Measurements from ENCODE around the gene LIPH.
A peak's percentile ranks its signal among the peaks of the same experiment; 100 is the strongest.

Gene LIPH

GRCh38 chr3:185560676-185561075 lies 8.3 kb upstream of the LIPH start:
- H3K27ac ChIP-seq = no peak overlapping the region
- TF ChIP-seq, protein P1, sequence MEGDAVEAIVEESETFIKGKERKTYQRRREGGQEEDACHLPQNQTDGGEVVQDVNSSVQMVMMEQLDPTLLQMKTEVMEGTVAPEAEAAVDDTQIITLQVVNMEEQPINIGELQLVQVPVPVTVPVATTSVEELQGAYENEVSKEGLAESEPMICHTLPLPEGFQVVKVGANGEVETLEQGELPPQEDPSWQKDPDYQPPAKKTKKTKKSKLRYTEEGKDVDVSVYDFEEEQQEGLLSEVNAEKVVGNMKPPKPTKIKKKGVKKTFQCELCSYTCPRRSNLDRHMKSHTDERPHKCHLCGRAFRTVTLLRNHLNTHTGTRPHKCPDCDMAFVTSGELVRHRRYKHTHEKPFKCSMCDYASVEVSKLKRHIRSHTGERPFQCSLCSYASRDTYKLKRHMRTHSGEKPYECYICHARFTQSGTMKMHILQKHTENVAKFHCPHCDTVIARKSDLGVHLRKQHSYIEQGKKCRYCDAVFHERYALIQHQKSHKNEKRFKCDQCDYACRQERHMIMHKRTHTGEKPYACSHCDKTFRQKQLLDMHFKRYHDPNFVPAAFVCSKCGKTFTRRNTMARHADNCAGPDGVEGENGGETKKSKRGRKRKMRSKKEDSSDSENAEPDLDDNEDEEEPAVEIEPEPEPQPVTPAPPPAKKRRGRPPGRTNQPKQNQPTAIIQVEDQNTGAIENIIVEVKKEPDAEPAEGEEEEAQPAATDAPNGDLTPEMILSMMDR (conservative IDR thresholded peaks at IDR 0.05) = no peak

- H3K27ac ChIP-seq = peak overlapping the region; percentile 89
- TF ChIP-seq, protein P1 (conservative IDR thresholded peaks at IDR 0.05) = no peak
Measured at GRCh38 chr3:185559706-185560090, 7.3 kb upstream of the LIPH start.

DNA sequence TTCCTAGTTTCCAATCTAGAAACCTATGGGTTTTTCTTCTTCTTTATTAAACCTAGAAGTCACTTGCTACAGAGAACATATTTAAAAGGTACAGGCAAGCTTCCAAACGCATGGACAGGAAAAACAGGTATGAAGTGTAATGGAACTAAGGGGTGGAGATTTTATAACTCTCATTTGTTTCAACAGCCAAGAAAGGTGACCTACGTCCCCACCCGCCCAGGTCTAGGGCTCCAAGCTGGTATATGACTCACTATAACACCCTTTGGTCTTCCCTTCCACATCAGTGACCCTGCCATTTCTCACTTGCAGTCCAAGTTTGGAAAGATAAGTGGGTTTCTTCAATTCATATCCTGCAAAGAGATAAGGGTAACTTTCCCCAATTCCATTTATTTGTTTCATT lies 6.0 kb upstream of the LIPH start:
- TF ChIP-seq, protein P1 (conservative IDR thresholded peaks at IDR 0.05) = no peak
- peak overlapping the region; percentile 89 for H3K27ac ChIP-seq

- peak overlapping the region; percentile 89 for H3K27ac ChIP-seq
Measured at GRCh38 chr3:185556640-185557039, 4.3 kb upstream of the LIPH start.

GRCh38 chr3:185555860-185556347 lies 3.5 kb upstream of the LIPH start:
- H3K27ac ChIP-seq = peak overlapping the region; percentile 89
- TF ChIP-seq, protein P1 (conservative IDR thresholded peaks at IDR 0.05) = no peak

GRCh38 chr3:185555101-185555501 lies 2.7 kb upstream of the LIPH start:
- H3K27ac ChIP-seq = peak overlapping the region; percentile 89
- TF ChIP-seq, protein P1 (conservative IDR thresholded peaks at IDR 0.05) = no peak

DNA sequence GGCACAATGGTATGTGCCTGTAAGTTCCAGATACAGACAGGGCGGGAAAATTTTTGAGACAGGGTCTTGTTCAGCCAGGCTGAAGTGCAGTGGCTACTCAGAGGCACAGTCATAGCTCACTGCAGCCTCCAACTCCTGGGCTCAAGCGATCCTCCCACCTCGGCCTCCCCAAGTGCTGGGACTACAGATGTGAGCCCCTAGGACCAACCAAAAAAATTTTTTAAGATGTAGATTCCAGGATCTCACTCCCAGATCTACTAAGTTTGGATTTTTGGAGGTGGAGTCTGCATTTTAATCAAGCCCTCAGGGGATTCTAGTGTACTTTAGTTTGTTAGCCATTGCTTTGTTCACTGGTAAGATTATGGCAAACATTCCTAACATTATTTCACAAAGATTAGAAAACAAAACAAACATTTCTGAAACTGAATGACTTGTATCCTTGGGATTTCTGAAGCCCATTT lies 2.7 kb downstream of the LIPH start:
- TF ChIP-seq, protein P1 (conservative IDR thresholded peaks at IDR 0.05) = no peak

GRCh38 chr3:185549122-185549521 lies 3.3 kb downstream of the LIPH start:
- TF ChIP-seq, protein P1 (conservative IDR thresholded peaks at IDR 0.05) = no peak
- peak overlapping the region; percentile 34; the same call in 1 of the 2 replicates for H3K27ac ChIP-seq

More for the DNA sequence above, 2.7 kb downstream of the LIPH start:
- H3K27ac ChIP-seq = peak overlapping the region; percentile 34
